ENCODE data around the gene AHDC1. TPM values are rescaled to one million over a fixed set of nuclear protein-coding genes. Genes with fewer than 3 reads are reported as not detected.

The AHDC1 gene
- total RNA-seq, 2 experiments from 2014 or later: 6.5 to 13.8 TPM

DNA sequence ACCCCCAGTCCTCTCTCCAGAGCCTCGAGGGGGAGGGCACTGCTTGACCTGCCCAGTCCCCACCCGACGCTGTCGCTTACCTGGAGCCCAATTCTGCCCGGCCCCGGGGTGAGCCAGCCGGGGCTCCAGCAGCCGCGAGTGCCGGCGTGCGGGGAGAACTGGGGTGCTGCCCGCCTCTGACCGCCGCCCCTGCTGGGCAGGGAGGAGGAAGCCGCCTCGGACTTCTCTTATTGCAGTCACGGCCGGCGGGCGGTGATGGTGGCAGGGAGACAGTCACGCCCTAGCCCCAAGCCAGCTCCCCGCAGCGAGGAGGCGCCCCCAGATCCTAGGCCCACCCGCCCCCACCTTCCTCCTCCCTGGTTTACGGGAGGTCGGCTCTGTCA, 31.0 kb upstream of the AHDC1 start, which contains the start of gene FGR:
Gene FGR, minus strand, starts transcription at position 201 of the 383 bp plus-strand sequence. CDS start 11,269 bp downstream, outside the sequence.
- no peak for DNase-seq (ENCODE audit: low spot score)
- Histone ChIP-seq H3K79me2 (ENCODE audit: insufficient read depth, low read depth, low read length) (no peaks in the 10 kb centered on the region), H3K9me2 (ENCODE audit: insufficient read depth, low read length) (no peaks in the 10 kb centered on the region), H3K27ac (ENCODE audit: low read depth, low read length, poor library complexity, severe bottlenecking) (no peak within 1 kb of the TSS), H3K4me3 (ENCODE audit: low read depth, low read length, poor library complexity, severe bottlenecking) (no peak within 1 kb of the TSS), H2AFZ (ENCODE audit: low read length) (no peak within 1 kb of the TSS), H3K4me1 (ENCODE audit: insufficient read depth, low read length, poor library complexity, severe bottlenecking) (peaks cover 45% of the 10 kb centered on the region), H3K36me3 (ENCODE audit: insufficient read depth, low read length) (no peaks in the 10 kb centered on the region), H3K9me3 (ENCODE audit: low read length) (no peaks in the 10 kb centered on the region), H4K20me1 (ENCODE audit: insufficient read depth, low read length) (no peaks in the 10 kb centered on the region), H3K4me2 (ENCODE audit: low read length) (no peak within 1 kb of the TSS; the same call in 1 of the 2 replicates)
- no peak for TF ChIP-seq EZH2phosphoT487 (IDR thresholded peaks at IDR 0.05; ENCODE audit: borderline replicate concordance, low read depth, low read length)
- TF ChIP-seq, protein P1, sequence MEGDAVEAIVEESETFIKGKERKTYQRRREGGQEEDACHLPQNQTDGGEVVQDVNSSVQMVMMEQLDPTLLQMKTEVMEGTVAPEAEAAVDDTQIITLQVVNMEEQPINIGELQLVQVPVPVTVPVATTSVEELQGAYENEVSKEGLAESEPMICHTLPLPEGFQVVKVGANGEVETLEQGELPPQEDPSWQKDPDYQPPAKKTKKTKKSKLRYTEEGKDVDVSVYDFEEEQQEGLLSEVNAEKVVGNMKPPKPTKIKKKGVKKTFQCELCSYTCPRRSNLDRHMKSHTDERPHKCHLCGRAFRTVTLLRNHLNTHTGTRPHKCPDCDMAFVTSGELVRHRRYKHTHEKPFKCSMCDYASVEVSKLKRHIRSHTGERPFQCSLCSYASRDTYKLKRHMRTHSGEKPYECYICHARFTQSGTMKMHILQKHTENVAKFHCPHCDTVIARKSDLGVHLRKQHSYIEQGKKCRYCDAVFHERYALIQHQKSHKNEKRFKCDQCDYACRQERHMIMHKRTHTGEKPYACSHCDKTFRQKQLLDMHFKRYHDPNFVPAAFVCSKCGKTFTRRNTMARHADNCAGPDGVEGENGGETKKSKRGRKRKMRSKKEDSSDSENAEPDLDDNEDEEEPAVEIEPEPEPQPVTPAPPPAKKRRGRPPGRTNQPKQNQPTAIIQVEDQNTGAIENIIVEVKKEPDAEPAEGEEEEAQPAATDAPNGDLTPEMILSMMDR (conservative IDR thresholded peaks at IDR 0.05; ENCODE audit: low read length): no peak
- CTCF ChIA-PET (ENCODE audit: unreplicated experiment): no interaction called here
- intact Hi-C loops (cut with micrococcal nuclease; ENCODE audit: unreplicated experiment): no loop called here
- POLR2A ChIA-PET: no interaction called here
- BruUV-seq (replicated peaks): no TSS peak

DNA sequence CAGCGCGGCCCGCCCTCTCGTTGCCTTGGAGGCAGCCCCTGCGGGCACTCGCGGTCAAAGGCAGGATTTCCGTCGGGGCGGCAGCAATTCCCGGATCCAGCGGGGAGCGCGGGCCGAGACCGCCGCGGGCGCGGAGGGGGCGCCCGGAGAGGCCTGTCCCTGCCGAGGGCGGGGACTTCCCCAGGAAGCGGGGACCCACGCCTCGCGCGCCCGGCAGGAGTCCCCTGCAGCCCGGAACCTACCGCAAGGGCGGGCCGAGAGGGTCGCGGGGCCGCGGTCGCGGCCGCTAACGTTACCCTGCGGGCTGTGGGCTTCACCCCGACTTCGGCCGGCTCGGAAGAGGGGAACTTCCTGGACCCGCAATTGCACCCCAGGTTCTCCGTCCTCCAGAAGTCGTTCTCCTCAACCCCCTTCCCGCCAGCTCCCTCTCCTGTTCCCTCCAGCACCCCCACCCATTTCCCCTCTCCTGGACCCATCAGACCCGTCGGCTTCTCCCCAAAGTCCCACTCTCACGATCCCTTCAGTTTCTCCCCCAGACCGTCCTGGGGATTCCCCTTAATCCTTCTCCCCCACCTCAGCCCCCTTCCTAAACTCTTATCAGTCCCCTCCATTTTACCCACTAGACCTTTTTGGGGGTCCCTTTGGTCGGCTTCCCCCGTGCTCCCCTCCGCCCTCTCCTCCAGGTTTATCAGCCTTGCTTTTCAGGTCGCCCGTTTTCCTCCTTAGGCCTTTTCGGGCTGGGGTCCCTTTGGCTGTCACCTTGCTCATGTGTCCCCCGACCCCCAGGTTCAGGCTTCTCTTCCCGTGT, 30.4 kb upstream of the AHDC1 start:
- H3K9me3 ChIP-seq (ENCODE audit: low read length): no peaks in the 10 kb centered on the region
- H3K79me2 ChIP-seq (ENCODE audit: insufficient read depth, low read depth, low read length): no peaks in the 10 kb centered on the region
- H3K4me2 ChIP-seq (ENCODE audit: low read length): no peak overlapping the region; the same call in 1 of the 2 replicates
- H2AFZ ChIP-seq (ENCODE audit: low read length): no peak overlapping the region
- ChIA-PET POLR2A (no interaction called here), CTCF (ENCODE audit: unreplicated experiment) (interaction anchor here (0.6 kb wide), 1 partner anchor 1638 kb away, joined by 4 read pairs; no protein-coding TSS in a partner anchor)
- H4K20me1 ChIP-seq (ENCODE audit: insufficient read depth, low read length): no peaks in the 10 kb centered on the region
- no peaks in the 10 kb centered on the region for H3K9me2 ChIP-seq (ENCODE audit: insufficient read depth, low read length)
- no peak overlapping the region for H3K4me3 ChIP-seq (ENCODE audit: low read depth, low read length, poor library complexity, severe bottlenecking)
- DNase-seq (ENCODE audit: low spot score): no peak
- H3K36me3 ChIP-seq (ENCODE audit: insufficient read depth, low read length): no peaks in the 10 kb centered on the region
- BruUV-seq (replicated peaks): no TSS peak
- peaks cover 51% of the 10 kb centered on the region for H3K4me1 ChIP-seq (ENCODE audit: insufficient read depth, low read length, poor library complexity, severe bottlenecking)
- intact Hi-C loops (cut with micrococcal nuclease; ENCODE audit: unreplicated experiment): no loop called here
- 0 out of 2 replicates have a peak, but pooled peaks have one; percentile 63 for TF ChIP-seq EZH2phosphoT487 (IDR thresholded peaks at IDR 0.05; ENCODE audit: borderline replicate concordance, low read depth, low read length)
- TF ChIP-seq, protein P1 (conservative IDR thresholded peaks at IDR 0.05; ENCODE audit: low read length): no peak
- H3K27ac ChIP-seq (ENCODE audit: low read depth, low read length, poor library complexity, severe bottlenecking): no peak overlapping the region
